Keratinocyte (primary cell): ENCODE data around the gene DIS3L2. TPM values are rescaled to one million over a fixed set of nuclear protein-coding genes. Genes with fewer than 3 reads are reported as not detected.
"Not testable (repeated sequence)": the region's sequence is repeated elsewhere in the genome, so short reads cannot be mapped to it uniquely, and the experiment has no call there.

Experiments used
- DNase-seq: peaks from one replicate; pipeline ENCODE4 v3.0.0-alpha.2; 2011; ENCODE audit warnings: low read depth, missing footprints, low spot score
- FAIRE-seq: peaks from 2 replicates; lab custom pipeline; 2011; peaks lifted over from hg19 to GRCh38; lab: Jason Lieb, UNC
- H2AFZ ChIP-seq: 2 replicates; pipeline ENCODE4 v1.6.0; 2012; ENCODE audit warnings: low read length, control low read depth, inconsistent platforms; ENCODE audit not compliant: control insufficient read depth
- H3K27ac ChIP-seq: 2 replicates; pipeline ENCODE4 v1.5.1; 2011; ENCODE audit warnings: low read length; ENCODE audit not compliant: control insufficient read depth, insufficient read depth
- H3K27me3 ChIP-seq: 3 replicates; pipeline ENCODE4 v1.6.0; 2011; ENCODE audit warnings: low read length; ENCODE audit not compliant: control insufficient read depth, insufficient read depth; ENCODE audit errors: extremely low read depth
- H3K36me3 ChIP-seq, 2 experiments: 2 replicates in 1 of 2; 3 replicates in 1 of 2; pipeline ENCODE4 v1.5.1; 2011; ENCODE audit warnings: low read length in 2 of 2, mild to moderate bottlenecking in 1 of 2; ENCODE audit not compliant: control insufficient read depth in 2 of 2, insufficient read depth in 2 of 2; ENCODE audit errors: extremely low read depth in 1 of 2
- H3K4me1 ChIP-seq: 3 replicates; pipeline ENCODE4 v1.5.1; 2011; ENCODE audit warnings: low read length; ENCODE audit not compliant: control insufficient read depth, insufficient read depth; ENCODE audit errors: extremely low read depth
- H3K4me2 ChIP-seq: 3 replicates; pipeline ENCODE4 v1.6.0; 2011; ENCODE audit warnings: low read depth, low read length; ENCODE audit not compliant: control insufficient read depth, insufficient read depth; ENCODE audit errors: extremely low read depth
- H3K4me3 ChIP-seq, 3 experiments: fragments of 200-600 bp in 1 of 3; sonication (generic) in 1 of 3; 2 replicates in 2 of 3; 3 replicates in 1 of 3; pipeline ENCODE4 v1.5.1; 2011 to 2016; ENCODE audit warnings: low read length in 3 of 3, mild to moderate bottlenecking in 3 of 3, control low read depth in 2 of 3, inconsistent platforms in 1 of 3, low read depth in 1 of 3, mixed read lengths in 1 of 3, mixed run types in 1 of 3, moderate library complexity in 1 of 3; ENCODE audit not compliant: control insufficient read depth in 2 of 3, insufficient read depth in 2 of 3; ENCODE audit errors: extremely low read depth in 1 of 3
- H3K79me2 ChIP-seq: 2 replicates; pipeline ENCODE4 v1.6.0; 2012; ENCODE audit warnings: low read length; ENCODE audit not compliant: control insufficient read depth, insufficient read depth
- H3K9ac ChIP-seq: 3 replicates; pipeline ENCODE4 v1.6.0; 2011; ENCODE audit warnings: low read length; ENCODE audit not compliant: control insufficient read depth, insufficient read depth; ENCODE audit errors: extremely low read depth
- H3K9me1 ChIP-seq: 3 replicates; pipeline ENCODE4 v1.6.0; 2011; ENCODE audit warnings: low read length; ENCODE audit not compliant: control insufficient read depth, insufficient read depth; ENCODE audit errors: extremely low read depth
- H3K9me3 ChIP-seq: 2 replicates; pipeline ENCODE4 v1.5.1; 2012; ENCODE audit warnings: low read depth, low read length; ENCODE audit not compliant: control insufficient read depth
- H4K20me1 ChIP-seq: 3 replicates; pipeline ENCODE4 v1.6.0; 2011; ENCODE audit warnings: low read length; ENCODE audit not compliant: control insufficient read depth, insufficient read depth; ENCODE audit errors: extremely low read depth
- EZH2 ChIP-seq: IDR thresholded peaks from one replicate; pipeline ENCODE4 v1.6.1; 2012; ENCODE audit warnings: inconsistent platforms, mild to moderate bottlenecking, low read length, moderate library complexity
- dilution Hi-C: fragments of 300-500 bp; cut with MboI; formaldehyde crosslinking; loops from one replicate; pipeline ENCODE4 v1.7.0; 2020; ENCODE audit warnings: low sequenced_read_pairs; ENCODE audit not compliant: extremely low pct_ligation_motif_present
- polyA plus RNA-seq, 5 experiments: library from polyadenylated mRNA; depleted of rRNA in 3 of 5; stranded (reverse) in 3 of 5; stranded (forward) in 1 of 5; unstranded in 1 of 5; fragments of >200 nt; gene quantifications; 1 replicate in 1 of 5; 2 replicates in 3 of 5; 3 replicates in 1 of 5; pipeline versions ENCODE4 v1.2.1 to v1.2.3, GENCODE V29; 2011 to 2012; ENCODE audit warnings: missing spikeins in 2 of 5, low read depth in 1 of 5, low replicate concordance in 1 of 5
- TF ChIP-seq, protein P1 (sequence below), 3 experiments: IDR thresholded peaks in 1 of 3; conservative IDR thresholded peaks in 1 of 3; optimal IDR thresholded peaks in 1 of 3; 2 replicates in 2 of 3; 3 replicates in 1 of 3; pipeline versions ENCODE3 to v1.5.1; 2011; ENCODE audit warnings: low read length in 3 of 3, mild to moderate bottlenecking in 3 of 3, moderate library complexity in 2 of 3, control low read depth in 1 of 3, inconsistent platforms in 1 of 3; ENCODE audit not compliant: insufficient read depth in 2 of 3; ENCODE audit errors: extremely low read depth in 1 of 3

Gene DIS3L2
- polyA plus RNA-seq, 1 donor (not counting 4 experiments of a cell fraction or from before 2014, with no cell fraction given): 8.6 TPM

DNA sequence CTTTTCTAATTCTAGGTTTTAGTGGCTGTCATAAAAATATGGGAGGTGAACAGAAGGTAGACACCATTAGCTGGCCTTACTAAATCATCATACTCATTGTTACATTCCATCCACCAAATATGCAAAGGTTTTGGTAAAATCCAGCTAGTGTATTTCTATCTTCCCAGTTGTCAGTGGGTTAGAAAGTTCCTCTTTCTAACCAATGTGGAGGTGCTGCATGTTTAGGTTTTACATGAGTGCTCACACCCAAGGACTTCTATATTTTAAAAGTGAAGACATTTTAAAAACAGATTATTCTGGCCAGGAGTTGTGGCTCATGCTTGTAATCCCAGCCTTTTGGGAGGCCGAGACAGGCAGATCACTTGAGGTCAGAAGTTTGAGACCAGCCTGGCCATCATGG, 423.0 kb downstream of the DIS3L2 start:
- Histone ChIP-seq H3K9me3 (no peaks in the 10 kb centered on the region), H3K9me1 (no peaks in the 10 kb centered on the region), H3K27ac (no peak overlapping the region), H3K9ac (no peak overlapping the region), H3K4me1 (no peaks in the 10 kb centered on the region), H3K36me3 (no peaks in the 10 kb centered on the region), H3K4me3 (no peak overlapping the region), H2AFZ (no peak overlapping the region), H3K79me2 (no peaks in the 10 kb centered on the region), H3K27me3 (peaks cover 75% of the 10 kb centered on the region), H4K20me1 (no peaks in the 10 kb centered on the region), H3K4me2 (no peak overlapping the region)
- no peak for DNase-seq
- TF ChIP-seq, protein P1, sequence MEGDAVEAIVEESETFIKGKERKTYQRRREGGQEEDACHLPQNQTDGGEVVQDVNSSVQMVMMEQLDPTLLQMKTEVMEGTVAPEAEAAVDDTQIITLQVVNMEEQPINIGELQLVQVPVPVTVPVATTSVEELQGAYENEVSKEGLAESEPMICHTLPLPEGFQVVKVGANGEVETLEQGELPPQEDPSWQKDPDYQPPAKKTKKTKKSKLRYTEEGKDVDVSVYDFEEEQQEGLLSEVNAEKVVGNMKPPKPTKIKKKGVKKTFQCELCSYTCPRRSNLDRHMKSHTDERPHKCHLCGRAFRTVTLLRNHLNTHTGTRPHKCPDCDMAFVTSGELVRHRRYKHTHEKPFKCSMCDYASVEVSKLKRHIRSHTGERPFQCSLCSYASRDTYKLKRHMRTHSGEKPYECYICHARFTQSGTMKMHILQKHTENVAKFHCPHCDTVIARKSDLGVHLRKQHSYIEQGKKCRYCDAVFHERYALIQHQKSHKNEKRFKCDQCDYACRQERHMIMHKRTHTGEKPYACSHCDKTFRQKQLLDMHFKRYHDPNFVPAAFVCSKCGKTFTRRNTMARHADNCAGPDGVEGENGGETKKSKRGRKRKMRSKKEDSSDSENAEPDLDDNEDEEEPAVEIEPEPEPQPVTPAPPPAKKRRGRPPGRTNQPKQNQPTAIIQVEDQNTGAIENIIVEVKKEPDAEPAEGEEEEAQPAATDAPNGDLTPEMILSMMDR (optimal IDR thresholded peaks at IDR 0.05 in 1 of 3, IDR thresholded peaks at IDR 0.05 in 1 of 3, conservative IDR thresholded peaks at IDR 0.05 in 1 of 3; ENCODE audit: extremely low read depth in 1 of 3, insufficient read depth in 2 of 3, low read length in 3 of 3): no peak
- no peak for TF ChIP-seq EZH2
- FAIRE-seq: no peak
- dilution Hi-C loops: no loop called here

DNA sequence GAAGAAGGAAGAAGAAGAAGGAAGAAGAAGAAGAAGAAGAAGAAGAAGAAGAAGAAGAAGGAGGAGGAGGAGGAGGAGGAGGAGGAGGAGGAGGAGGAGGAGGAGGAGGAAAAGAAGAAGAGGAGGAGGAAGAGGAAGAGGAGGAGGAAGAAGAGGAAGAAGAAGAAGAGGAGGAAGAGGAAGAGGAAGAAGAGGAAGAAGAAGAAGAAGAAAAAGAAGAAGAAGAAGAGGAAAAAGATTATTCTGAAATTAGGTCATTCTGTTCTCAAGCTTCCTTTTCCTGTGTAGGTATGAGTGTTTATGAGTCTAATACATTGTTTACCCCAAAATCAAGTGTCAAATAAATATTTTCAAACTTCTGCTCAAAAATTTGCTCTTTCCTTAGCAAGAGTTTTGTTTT, 423.5 kb downstream of the DIS3L2 start:
- H3K27ac ChIP-seq, H3K4me2 ChIP-seq, H3K9me1 ChIP-seq, H3K79me2 ChIP-seq, H3K36me3 ChIP-seq, H3K4me3 ChIP-seq, H2AFZ ChIP-seq, H4K20me1 ChIP-seq, DNase-seq, H3K9me3 ChIP-seq, H3K4me1 ChIP-seq, FAIRE-seq, H3K9ac ChIP-seq, dilution Hi-C loops: not testable (repeated sequence)
- H3K27me3 ChIP-seq: peaks cover 80% of the 10 kb centered on the region
